DMS79 (cell line): ENCODE data around the gene CTDNEP1.

Experiments
- DNase-seq: peaks from one replicate; lab custom pipeline; 2025; lab: John Stamatoyannopoulos, UW

Gene CTDNEP1

GRCh38 chr17:7228920-7229319, 22.6 kb downstream of the CTDNEP1 start:
- DNase-seq, result no peak

- no peak for DNase-seq
These were observed 24.5 kb downstream of the CTDNEP1 start for GRCh38 chr17:7226721-7227710.

GRCh38 chr17:7225711-7226331, 25.7 kb downstream of the CTDNEP1 start:
- DNase-seq, result no peak

- no peak for DNase-seq
These were observed 26.8 kb downstream of the CTDNEP1 start for GRCh38 chr17:7224661-7225111.

- no peak for DNase-seq
These were observed 27.4 kb downstream of the CTDNEP1 start for GRCh38 chr17:7224110-7224509.

- no peak for DNase-seq
These were observed 28.2 kb downstream of the CTDNEP1 start for GRCh38 chr17:7223375-7223774.

- no peak for DNase-seq
These were observed 28.6 kb downstream of the CTDNEP1 start for GRCh38 chr17:7222972-7223292.

- no peak for DNase-seq
These were observed 29.2 kb downstream of the CTDNEP1 start for GRCh38 chr17:7222093-7222971.

- no peak for DNase-seq
These were observed 30.0 kb downstream of the CTDNEP1 start for GRCh38 chr17:7221278-7222092.

GRCh38 chr17:7220593-7221277, 30.8 kb downstream of the CTDNEP1 start:
- DNase-seq, result peak; percentile 46

- DNase-seq, result peak; percentile 44
These were observed 31.5 kb downstream of the CTDNEP1 start, which contains the start of the genes ACADVL and DLG4 for GRCh38 chr17:7219812-7220592. ACADVL (plus strand) TSS chr17:7219938; CDS start chr17:7219985, 47 bp downstream. DLG4 (minus strand) TSS chr17:7219836.

GRCh38 chr17:7219229-7219811, 32.2 kb downstream of the CTDNEP1 start:
- DNase-seq, result no peak

- no peak for DNase-seq
These were observed 32.8 kb downstream of the CTDNEP1 start for GRCh38 chr17:7218758-7219157.

GRCh38 chr17:7218166-7218565, 33.4 kb downstream of the CTDNEP1 start:
- no peak for DNase-seq

GRCh38 chr17:7217113-7217987, 34.2 kb downstream of the CTDNEP1 start:
- DNase-seq, result peak; percentile 26

- no peak for DNase-seq
These were observed 35.1 kb downstream of the CTDNEP1 start for GRCh38 chr17:7216242-7217112.

GRCh38 chr17:7215652-7216180, 35.8 kb downstream of the CTDNEP1 start:
- no peak for DNase-seq
